Stimulated activated CD4-positive, alpha-beta T cell treated with anti-CD3 and anti-CD28 coated beads, Interleukin-12 subunit alpha, Interleukin-12 subunit beta, amount 100 ng/mL, for 48 hours (primary cell): ENCODE results near the gene DNAI4.
"Not testable (repeated sequence)": the region's sequence is repeated elsewhere in the genome, so short reads cannot be mapped to it uniquely, and the experiment has no call there.

Experiments
- DNase-seq, 3 donors: peaks; one replicate each; pipeline ENCODE4 v3.0.0-alpha.2; 2020; ENCODE audit warnings: low read depth in 2 of 3, low spot score in 1 of 3

Gene DNAI4

GRCh38 chr1:66833112-66833511 is 91.5 kb downstream of the DNAI4 start:
- DNase-seq, result no peak

- DNase-seq, result no peak
Observed at GRCh38 chr1:66831529-66832239, 93.0 kb downstream of the DNAI4 start.

GRCh38 chr1:66824771-66825170 is 99.9 kb downstream of the DNAI4 start:
- no peak for DNase-seq

GRCh38 chr1:66809736-66810326 is 114.8 kb downstream of the DNAI4 start:
- no peak for DNase-seq

- DNase-seq, result no peak
Observed at GRCh38 chr1:66809245-66809644, 115.4 kb downstream of the DNAI4 start.

- DNase-seq, result not testable (repeated sequence)
Observed at GRCh38 chr1:66795839-66796238, 128.8 kb downstream of the DNAI4 start.

- no peak for DNase-seq
Observed at GRCh38 chr1:66791621-66792610, 132.7 kb downstream of the DNAI4 start.

GRCh38 chr1:66788231-66788939 is 136.3 kb downstream of the DNAI4 start:
- DNase-seq, result peak; percentile 17 to 60 (median 48)

GRCh38 chr1:66787641-66788040 is 137.0 kb downstream of the DNAI4 start:
- no peak for DNase-seq

GRCh38 chr1:66785800-66786199 is 138.9 kb downstream of the DNAI4 start:
- DNase-seq, result not testable (repeated sequence)

GRCh38 chr1:66779475-66780078 is 145.1 kb downstream of the DNAI4 start:
- no peak for DNase-seq

- no peak for DNase-seq
Observed at GRCh38 chr1:66778969-66779368, 145.7 kb downstream of the DNAI4 start.

- no peak for DNase-seq
Observed at GRCh38 chr1:66778266-66778665, 146.4 kb downstream of the DNAI4 start.

- no peak for DNase-seq
Observed at GRCh38 chr1:66777831-66778230, 146.8 kb downstream of the DNAI4 start.

GRCh38 chr1:66775646-66776045 is 149.0 kb downstream of the DNAI4 start:
- no peak for DNase-seq

- DNase-seq, result no peak
Observed at GRCh38 chr1:66774438-66774837, 150.2 kb downstream of the DNAI4 start.

GRCh38 chr1:66773227-66773626 is 151.4 kb downstream of the DNAI4 start:
- no peak for DNase-seq

- no peak for DNase-seq
Observed at GRCh38 chr1:66770694-66771093, 154.0 kb downstream of the DNAI4 start.

- DNase-seq, result no peak
Observed at GRCh38 chr1:66770240-66770639, 154.4 kb downstream of the DNAI4 start.

- DNase-seq, result no peak
Observed at GRCh38 chr1:66769512-66770229, 155.0 kb downstream of the DNAI4 start.
